NCI-H2107 treated with DMSO at 0.1 percent for 48 hours (cell line): ENCODE data around the gene OR10AG1.

Experiments used
- DNase-seq: peaks from one replicate; lab custom pipeline; 2025; ENCODE audit not compliant: unreplicated experiment; lab: John Stamatoyannopoulos, UW

OR10AG1 gene

DNA sequence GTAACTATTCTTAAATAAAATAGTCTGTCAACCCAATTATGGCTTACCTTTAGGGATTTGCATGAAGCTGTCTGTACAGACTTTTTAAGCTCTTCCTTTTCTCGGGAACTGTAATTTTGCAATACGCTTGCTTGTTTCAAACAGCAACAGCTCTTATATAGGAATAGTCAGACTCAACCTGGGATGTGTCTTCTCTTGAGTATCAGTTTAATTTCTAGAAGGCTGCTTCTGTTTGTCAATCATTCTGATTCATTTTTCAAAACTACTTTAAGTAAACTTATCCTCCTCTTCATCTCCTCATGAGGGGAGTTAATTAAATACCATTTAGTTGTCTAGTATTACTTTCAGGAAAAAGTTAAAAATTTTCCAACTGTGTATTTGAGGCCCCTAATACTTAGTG lies at the start of gene OR10AG1:
Gene OR10AG1, minus strand, starts transcription at position 101 of the 400 bp plus-strand sequence. Its CDS starts 38 bp downstream, at position 63.
- DNase-seq: no peak

GRCh38 chr11:56013805-56014204 lies 44.1 kb upstream of the OR10AG1 start:
- DNase-seq: no peak

GRCh38 chr11:56010716-56011115 lies 41.0 kb upstream of the OR10AG1 start:
- no peak for DNase-seq

DNA sequence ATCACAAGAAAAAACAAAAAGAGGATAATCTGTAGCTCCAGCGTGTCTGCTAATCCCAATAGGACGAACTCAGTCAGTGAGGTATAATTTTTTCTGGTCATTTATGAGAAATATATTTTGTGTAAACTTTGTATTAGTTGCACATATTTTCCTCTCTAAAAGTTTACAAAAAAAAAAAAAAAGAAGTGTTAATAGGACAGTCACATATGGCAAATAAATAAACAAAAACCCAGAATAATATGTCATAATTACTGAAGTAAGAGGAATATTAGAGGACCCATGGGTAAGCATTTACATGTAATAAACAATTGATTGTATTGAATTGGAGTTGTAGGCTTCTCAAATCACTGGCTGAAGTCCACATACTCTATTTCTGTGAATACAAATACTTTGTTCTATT lies 24.8 kb upstream of the OR10AG1 start, which contains the start of gene OR5F1:
Gene OR5F1, minus strand, starts transcription at position 101 of the 400 bp plus-strand sequence. Its CDS starts 0 bp downstream, at position 101.
- no peak for DNase-seq

DNA sequence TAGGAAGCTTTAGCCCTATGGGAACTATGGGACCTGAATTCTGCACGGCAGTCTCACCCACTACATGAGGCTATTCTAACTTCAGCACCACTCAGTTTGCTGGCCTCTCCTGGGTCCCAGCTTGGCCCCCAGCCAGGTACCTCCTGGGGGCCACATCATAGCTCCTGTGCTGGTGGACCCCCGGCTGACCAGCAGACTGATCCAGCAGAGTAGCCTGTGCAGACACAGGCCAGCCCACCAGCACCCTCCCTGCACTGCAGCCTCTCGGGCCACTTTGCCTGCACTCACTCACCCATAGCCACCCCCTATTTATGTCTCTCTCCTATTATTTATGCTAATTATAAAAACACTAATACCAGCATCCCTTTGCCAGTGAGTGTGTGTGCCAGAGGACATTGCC lies 1.2 kb upstream of the OR10AG1 start:
- no peak for DNase-seq

- no peak for DNase-seq
Measured at GRCh38 chr11:55967914-55968313, 1.8 kb downstream of the OR10AG1 start.

GRCh38 chr11:55966391-55966790 lies 3.4 kb downstream of the OR10AG1 start:
- no peak for DNase-seq

DNA sequence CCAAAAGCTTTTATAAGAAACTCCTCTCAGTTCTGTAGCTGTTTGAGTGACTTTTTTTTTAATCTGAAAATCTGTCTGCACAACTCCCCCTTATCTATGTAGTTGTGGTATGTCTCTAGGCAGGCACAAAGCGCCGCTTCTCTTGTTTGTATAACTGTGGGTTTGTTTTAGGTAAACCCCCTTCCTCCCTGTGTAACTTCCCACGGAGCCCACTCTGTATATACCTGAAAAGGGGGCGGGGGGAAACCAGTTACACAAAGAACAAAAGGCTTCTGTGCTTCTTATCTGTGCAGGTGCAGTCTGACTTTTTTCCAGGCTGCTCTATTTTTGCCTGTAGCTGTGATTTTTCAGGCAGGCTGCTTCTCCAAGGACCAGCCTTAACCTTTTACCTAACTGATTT lies 13.2 kb downstream of the OR10AG1 start:
- DNase-seq: no peak

DNA sequence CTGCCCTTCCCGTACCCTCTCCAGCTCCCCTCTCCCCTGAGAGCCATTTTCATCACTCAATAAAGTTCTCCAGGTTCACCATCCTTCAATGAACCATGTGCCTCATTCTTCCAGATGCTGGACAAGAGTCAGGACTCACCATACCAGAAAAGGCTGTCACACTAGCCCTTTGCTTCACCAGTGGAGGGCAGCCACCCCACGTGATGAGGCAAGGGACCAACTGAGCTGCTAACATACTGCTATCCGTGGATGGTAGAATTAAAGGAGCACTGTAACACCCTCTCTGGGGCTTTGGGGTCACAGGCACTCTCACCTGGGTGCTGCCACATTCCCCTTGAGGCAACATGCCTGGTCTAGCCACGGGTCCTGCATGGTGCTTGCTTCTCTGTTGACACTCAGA lies 20.4 kb downstream of the OR10AG1 start:
- DNase-seq: no peak

DNA sequence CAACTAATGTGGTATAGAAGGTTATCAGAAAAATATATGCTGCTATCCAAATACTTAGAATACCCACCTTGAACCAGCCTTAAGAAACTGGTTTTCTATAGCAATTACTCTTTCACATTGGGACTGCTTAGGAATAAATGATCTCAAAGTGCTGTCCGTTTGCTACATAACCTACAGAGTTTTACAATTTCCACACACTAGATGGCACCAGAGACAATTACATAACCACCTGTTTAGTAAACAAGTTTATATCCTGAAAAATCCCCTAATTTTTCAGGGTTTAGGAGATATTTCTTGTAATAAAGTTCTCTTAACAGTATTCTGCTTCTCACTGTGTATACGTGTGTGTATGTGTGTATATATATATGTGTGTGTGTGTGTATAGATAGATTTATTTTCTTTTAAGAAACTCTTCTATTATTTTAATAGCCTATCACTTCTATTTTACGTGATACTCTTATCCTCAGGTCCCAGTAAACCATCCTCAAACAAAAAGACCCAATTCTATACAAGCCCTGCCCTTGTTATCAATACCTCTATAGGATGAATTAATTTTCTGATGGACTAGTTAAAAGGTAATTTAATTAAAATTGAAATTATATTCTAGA lies 26.9 kb downstream of the OR10AG1 start:
- DNase-seq: peak; percentile 1

GRCh38 chr11:55936300-55936699 lies 33.4 kb downstream of the OR10AG1 start, which contains the start of gene OR5I1:
Gene OR5I1 (minus strand): TSS chr11:55936400. CDS start chr11:55936400, 0 bp downstream.
- DNase-seq: no peak

GRCh38 chr11:55920537-55920936 lies 49.2 kb downstream of the OR10AG1 start:
- DNase-seq: no peak
